Mesenchymal stem cell (in vitro differentiated cells and primary cell): ENCODE measurements around the gene MPP3.

Experiments used
- DNase-seq: peaks from one replicate; pipeline ENCODE4 v3.0.0-alpha.2; 2013
- H2AFZ ChIP-seq: one replicate; pipeline ENCODE4 v1.6.1; 2013; ENCODE audit warnings: low read depth, mild to moderate bottlenecking, control low read depth, inconsistent platforms, low read length, moderate library complexity
- H2AK5ac ChIP-seq: 2 replicates; pipeline ENCODE4 v1.6.1; 2013; ENCODE audit warnings: low read length, moderate library complexity, mild to moderate bottlenecking, inconsistent platforms; ENCODE audit not compliant: severe bottlenecking
- H2BK120ac ChIP-seq: one replicate; pipeline ENCODE4 v1.6.1; 2013; ENCODE audit warnings: low read depth, mild to moderate bottlenecking, inconsistent platforms, low read length, moderate library complexity
- H2BK12ac ChIP-seq, 2 experiments: one replicate each; pipeline ENCODE4 v1.6.1; 2013; ENCODE audit warnings: inconsistent platforms in 2 of 2, low read length in 2 of 2, mild to moderate bottlenecking in 2 of 2, moderate library complexity in 2 of 2, control low read depth in 1 of 2
- H2BK15ac ChIP-seq: one replicate; pipeline ENCODE4 v1.6.1; 2013; ENCODE audit warnings: mild to moderate bottlenecking, low read depth, inconsistent platforms; ENCODE audit not compliant: poor library complexity, severe bottlenecking
- H2BK5ac ChIP-seq: 2 replicates; pipeline ENCODE4 v1.6.1; 2013; ENCODE audit warnings: low read depth, mild to moderate bottlenecking, low read length, control low read depth, inconsistent platforms; ENCODE audit not compliant: poor library complexity, severe bottlenecking
- H3K14ac ChIP-seq, 2 experiments: one replicate each; pipeline ENCODE4 v1.6.1; 2013; ENCODE audit warnings: inconsistent platforms in 2 of 2, low read length in 2 of 2, control low read depth in 1 of 2, mild to moderate bottlenecking in 1 of 2, moderate library complexity in 1 of 2
- H3K18ac ChIP-seq, 2 experiments: one replicate each; pipeline ENCODE4 v1.6.1; 2013; ENCODE audit warnings: inconsistent platforms in 2 of 2, low read length in 2 of 2, control low read depth in 1 of 2, low read depth in 1 of 2, mild to moderate bottlenecking in 1 of 2
- H3K23ac ChIP-seq, 2 experiments: one replicate each; pipeline ENCODE4 v1.6.1; 2013; ENCODE audit warnings: inconsistent platforms in 2 of 2, low read length in 2 of 2, mild to moderate bottlenecking in 2 of 2, moderate library complexity in 2 of 2, control low read depth in 1 of 2
- H3K27ac ChIP-seq: 2 replicates; pipeline ENCODE4 v1.5.1; 2013; ENCODE audit warnings: mild to moderate bottlenecking, moderate library complexity, low read length, control low read depth, inconsistent platforms; ENCODE audit not compliant: poor library complexity, severe bottlenecking
- H3K27me3 ChIP-seq, 2 experiments: 2 replicates each; pipeline versions ENCODE4 v1.6.1 to v1.7.0; 2013; ENCODE audit warnings: low read length in 2 of 2, mild to moderate bottlenecking in 2 of 2, moderate library complexity in 2 of 2, control low read depth in 1 of 2, inconsistent platforms in 1 of 2; ENCODE audit not compliant: control insufficient read depth in 1 of 2, insufficient read depth in 1 of 2
- H3K36me3 ChIP-seq, 2 experiments: 2 replicates each; pipeline versions ENCODE4 v1.6.1 to v1.7.0; 2013; ENCODE audit warnings: low read length in 2 of 2, control low read depth in 1 of 2, inconsistent platforms in 1 of 2, low read depth in 1 of 2, mild to moderate bottlenecking in 1 of 2; ENCODE audit not compliant: insufficient read depth in 2 of 2, control insufficient read depth in 1 of 2
- H3K4ac ChIP-seq, 2 experiments: one replicate each; pipeline ENCODE4 v1.6.1; 2013; ENCODE audit warnings: inconsistent platforms in 2 of 2, low read length in 2 of 2, mild to moderate bottlenecking in 2 of 2, moderate library complexity in 2 of 2, control low read depth in 1 of 2, low read depth in 1 of 2
- H3K4me1 ChIP-seq: 2 replicates; pipeline ENCODE4 v1.6.1; 2013; ENCODE audit warnings: low read depth, low read length, control low read depth; ENCODE audit not compliant: control insufficient read depth, insufficient read depth
- H3K4me2 ChIP-seq: 2 replicates; pipeline ENCODE4 v1.6.1; 2013; ENCODE audit warnings: low read length, mild to moderate bottlenecking, inconsistent platforms; ENCODE audit not compliant: poor library complexity, severe bottlenecking
- H3K4me3 ChIP-seq, 2 experiments: 2 replicates each; pipeline versions ENCODE4 v1.5.1 to v1.7.0; 2013; ENCODE audit warnings: low read length in 2 of 2, mild to moderate bottlenecking in 2 of 2, control low read depth in 1 of 2, low read depth in 1 of 2; ENCODE audit not compliant: insufficient read depth in 1 of 2
- H3K79me1 ChIP-seq: replicated peaks from 2 replicates; pipeline ENCODE4 v1.6.1; 2013; ENCODE audit warnings: mild to moderate bottlenecking, control low read depth, low read length, inconsistent platforms; ENCODE audit not compliant: poor library complexity, severe bottlenecking
- H3K9ac ChIP-seq: 2 replicates; pipeline ENCODE4 v1.7.0; 2013; ENCODE audit warnings: mild to moderate bottlenecking, low read length, moderate library complexity
- H3K9me3 ChIP-seq: 2 replicates; pipeline ENCODE4 v1.7.0; 2013; ENCODE audit warnings: mild to moderate bottlenecking, low read length; ENCODE audit not compliant: control insufficient read depth
- H4K8ac ChIP-seq: one replicate; pipeline ENCODE4 v1.6.1; 2013; ENCODE audit warnings: inconsistent platforms, mild to moderate bottlenecking, low read length, moderate library complexity
- H4K91ac ChIP-seq: one replicate; pipeline ENCODE4 v1.6.1; 2013; ENCODE audit warnings: mild to moderate bottlenecking, low read length, inconsistent platforms
- WGBS: methylation state at CpG from one replicate; pipeline ENCODE4 v1.1.7; 2013; ENCODE audit warnings: mixed read lengths; 5-methylcytosine and 5-hydroxymethylcytosine counted together

The MPP3 gene

GRCh38 chr17:43769859-43770258 is 63.1 kb downstream of the MPP3 start:
- no peak overlapping the region for H2BK5ac ChIP-seq
- H2BK12ac ChIP-seq: no peak overlapping the region
- no peak overlapping the region for H3K18ac ChIP-seq
- H3K4ac ChIP-seq: no peak overlapping the region
- H3K36me3 ChIP-seq: peaks cover 64 to 77% of the 10 kb centered on the region in 2 experiments
- no peak overlapping the region for H3K27ac ChIP-seq
- no peak overlapping the region for H2BK120ac ChIP-seq
- WGBS: over 99% methylated on average over 11 of the region's 11 CpGs
- no peak overlapping the region for H3K4me2 ChIP-seq
- no peak overlapping the region for H2AFZ ChIP-seq
- peaks cover 3% of the 10 kb centered on the region for H3K4me1 ChIP-seq
- no peak overlapping the region for H2AK5ac ChIP-seq
- H3K79me1 ChIP-seq: peaks cover 28% of the 10 kb centered on the region
- no peak overlapping the region for H3K23ac ChIP-seq
- DNase-seq: no peak
- no peak overlapping the region for H3K4me3 ChIP-seq
- no peak overlapping the region for H4K8ac ChIP-seq
- no peak overlapping the region for H4K91ac ChIP-seq
- no peak overlapping the region for H2BK15ac ChIP-seq
- no peaks in the 10 kb centered on the region for H3K27me3 ChIP-seq
- H3K9ac ChIP-seq: no peak overlapping the region
- H3K9me3 ChIP-seq: no peaks in the 10 kb centered on the region
- no peak overlapping the region for H3K14ac ChIP-seq

- 96% methylated on average over 16 of the region's 16 CpGs for WGBS
- peaks cover 60 to 73% of the 10 kb centered on the region in 2 experiments for H3K36me3 ChIP-seq
- H3K14ac ChIP-seq: no peak overlapping the region
- H2AFZ ChIP-seq: no peak overlapping the region
- no peak overlapping the region for H3K27ac ChIP-seq
- no peak overlapping the region for H3K4me3 ChIP-seq
- H4K8ac ChIP-seq: no peak overlapping the region
- no peak overlapping the region for H3K4me2 ChIP-seq
- H3K9me3 ChIP-seq: no peaks in the 10 kb centered on the region
- no peak overlapping the region for H3K23ac ChIP-seq
- H4K91ac ChIP-seq: no peak overlapping the region
- DNase-seq: no peak
- H2AK5ac ChIP-seq: no peak overlapping the region
- peaks cover 24% of the 10 kb centered on the region for H3K79me1 ChIP-seq
- H3K27me3 ChIP-seq: no peaks in the 10 kb centered on the region
- no peak overlapping the region for H2BK120ac ChIP-seq
- H3K4ac ChIP-seq: no peak overlapping the region
- H3K18ac ChIP-seq: no peak overlapping the region
- no peak overlapping the region for H2BK15ac ChIP-seq
- no peak overlapping the region for H3K9ac ChIP-seq
- H2BK5ac ChIP-seq: no peak overlapping the region
- no peak overlapping the region for H2BK12ac ChIP-seq
- H3K4me1 ChIP-seq: peaks cover 3% of the 10 kb centered on the region
Observed at GRCh38 chr17:43769426-43769825, 63.5 kb downstream of the MPP3 start.

- Histone ChIP-seq H2AK5ac (no peak overlapping the region), H3K23ac (no peak overlapping the region), H3K9ac (no peak overlapping the region), H2BK120ac (no peak overlapping the region), H2BK15ac (no peak overlapping the region), H4K91ac (no peak overlapping the region), H3K18ac (no peak overlapping the region), H3K4me2 (no peak overlapping the region), H3K4me1 (peaks cover 3% of the 10 kb centered on the region), H3K36me3 (peaks cover 55 to 68% of the 10 kb centered on the region in 2 experiments), H3K4me3 (no peak overlapping the region), H3K27ac (no peak overlapping the region), H4K8ac (no peak overlapping the region), H3K14ac (no peak overlapping the region), H3K79me1 (peaks cover 20% of the 10 kb centered on the region), H3K4ac (no peak overlapping the region), H2BK12ac (no peak overlapping the region), H2AFZ (no peak overlapping the region), H2BK5ac (no peak overlapping the region), H3K27me3 (no peaks in the 10 kb centered on the region), H3K9me3 (no peaks in the 10 kb centered on the region)
- DNase-seq: no peak
- 95% methylated on average over 7 of the region's 7 CpGs for WGBS
Observed at GRCh38 chr17:43768943-43769342, 64.0 kb downstream of the MPP3 start.

GRCh38 chr17:43768382-43768781 is 64.6 kb downstream of the MPP3 start:
- H4K91ac ChIP-seq: no peak overlapping the region
- H3K23ac ChIP-seq: no peak overlapping the region
- H3K79me1 ChIP-seq: peaks cover 17% of the 10 kb centered on the region
- no peak overlapping the region for H2AFZ ChIP-seq
- H3K14ac ChIP-seq: no peak overlapping the region
- no peak overlapping the region for H3K4me2 ChIP-seq
- no peak overlapping the region for H2BK120ac ChIP-seq
- H3K36me3 ChIP-seq: peaks cover 50 to 64% of the 10 kb centered on the region in 2 experiments
- no peaks in the 10 kb centered on the region for H3K9me3 ChIP-seq
- no peak overlapping the region for H3K9ac ChIP-seq
- H2BK5ac ChIP-seq: no peak overlapping the region
- no peak overlapping the region for H3K4ac ChIP-seq
- no peak overlapping the region for H3K27ac ChIP-seq
- H3K4me1 ChIP-seq: peaks cover 3% of the 10 kb centered on the region
- H2BK15ac ChIP-seq: no peak overlapping the region
- no peak overlapping the region for H2BK12ac ChIP-seq
- H3K4me3 ChIP-seq: no peak overlapping the region
- no peaks in the 10 kb centered on the region for H3K27me3 ChIP-seq
- H3K18ac ChIP-seq: no peak overlapping the region
- H4K8ac ChIP-seq: no peak overlapping the region
- no peak overlapping the region for H2AK5ac ChIP-seq
- 99% methylated on average over 9 of the region's 9 CpGs for WGBS
- no peak for DNase-seq
